ENCODE results near the gene OR13C8.

Gene OR13C8

GRCh38 chr9:104618104-104618503 lies 49.1 kb downstream of the OR13C8 start, which contains the start of gene OR13C9:
Gene OR13C9 (minus strand): TSS chr9:104618204. CDS start chr9:104618204, 0 bp downstream.
- no peak for DNase-seq
